ENCODE results near the gene BMP8A.
"Not testable (repeated sequence)": the region's sequence is repeated elsewhere in the genome, so short reads cannot be mapped to it uniquely, and the experiment has no call there.

Gene BMP8A, protein sequence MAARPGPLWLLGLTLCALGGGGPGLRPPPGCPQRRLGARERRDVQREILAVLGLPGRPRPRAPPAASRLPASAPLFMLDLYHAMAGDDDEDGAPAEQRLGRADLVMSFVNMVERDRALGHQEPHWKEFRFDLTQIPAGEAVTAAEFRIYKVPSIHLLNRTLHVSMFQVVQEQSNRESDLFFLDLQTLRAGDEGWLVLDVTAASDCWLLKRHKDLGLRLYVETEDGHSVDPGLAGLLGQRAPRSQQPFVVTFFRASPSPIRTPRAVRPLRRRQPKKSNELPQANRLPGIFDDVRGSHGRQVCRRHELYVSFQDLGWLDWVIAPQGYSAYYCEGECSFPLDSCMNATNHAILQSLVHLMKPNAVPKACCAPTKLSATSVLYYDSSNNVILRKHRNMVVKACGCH
- 0 to 1.4 (median 0.06) reads per million in 17 experiments for total RNA-seq

GRCh38 chr1:39491146-39491921 lies at the start of gene BMP8A:
Gene BMP8A (plus strand): TSS chr1:39491636. CDS start chr1:39491992, 356 bp downstream.
- DNase-seq: peak; percentile 51 to 86 (median 72)

DNA sequence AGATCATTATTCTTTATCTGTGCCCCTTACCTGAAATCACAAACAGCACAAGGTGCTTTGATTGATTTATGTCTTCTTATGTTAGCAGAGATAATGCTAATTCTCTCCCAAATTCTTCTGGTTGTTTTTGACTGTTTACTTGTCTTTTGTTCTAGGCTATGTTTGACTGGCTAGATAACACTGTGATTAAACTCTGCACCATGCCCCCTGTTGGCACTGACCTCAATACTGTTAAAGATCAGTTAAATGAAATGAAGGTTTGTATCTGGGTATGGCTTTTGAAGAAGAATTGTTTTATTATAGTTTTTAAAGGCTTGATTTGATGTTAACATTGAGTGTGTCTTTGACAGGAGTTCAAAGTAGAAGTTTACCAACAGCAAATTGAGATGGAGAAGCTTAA lies 49.6 kb upstream of the BMP8A start:
- DNase-seq: no peak

- no peak for DNase-seq
Observed at GRCh38 chr1:39445573-39445972, 45.9 kb upstream of the BMP8A start.

DNA sequence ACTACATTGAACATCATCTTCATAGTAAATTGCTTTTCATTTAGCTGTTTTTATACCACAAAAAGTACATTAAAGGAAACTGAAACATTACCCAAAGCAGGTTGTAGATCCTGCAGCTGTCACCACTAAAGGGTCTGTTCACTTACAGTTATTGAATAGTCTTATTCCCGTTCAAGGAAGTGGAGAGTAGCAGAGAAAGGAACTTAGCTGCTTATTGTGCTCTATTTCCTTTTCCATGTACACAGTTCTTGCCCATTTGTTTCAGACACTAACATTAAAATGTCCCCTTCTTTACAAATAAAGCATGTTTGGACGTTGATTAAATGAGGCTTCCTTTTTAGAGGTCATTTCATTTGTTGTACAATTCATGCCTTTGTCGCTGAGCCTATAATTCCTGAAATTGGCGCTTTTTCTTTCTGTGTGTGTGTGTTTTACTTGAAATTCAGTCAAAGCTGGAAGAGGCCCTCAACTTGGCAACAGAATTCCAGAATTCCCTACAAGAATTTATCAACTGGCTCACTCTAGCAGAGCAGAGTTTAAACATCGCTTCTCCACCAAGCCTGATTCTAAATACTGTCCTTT lies 44.4 kb upstream of the BMP8A start:
- no peak for DNase-seq

- DNase-seq: not testable (repeated sequence)
Observed at GRCh38 chr1:39450041-39450440, 41.4 kb upstream of the BMP8A start.

DNA sequence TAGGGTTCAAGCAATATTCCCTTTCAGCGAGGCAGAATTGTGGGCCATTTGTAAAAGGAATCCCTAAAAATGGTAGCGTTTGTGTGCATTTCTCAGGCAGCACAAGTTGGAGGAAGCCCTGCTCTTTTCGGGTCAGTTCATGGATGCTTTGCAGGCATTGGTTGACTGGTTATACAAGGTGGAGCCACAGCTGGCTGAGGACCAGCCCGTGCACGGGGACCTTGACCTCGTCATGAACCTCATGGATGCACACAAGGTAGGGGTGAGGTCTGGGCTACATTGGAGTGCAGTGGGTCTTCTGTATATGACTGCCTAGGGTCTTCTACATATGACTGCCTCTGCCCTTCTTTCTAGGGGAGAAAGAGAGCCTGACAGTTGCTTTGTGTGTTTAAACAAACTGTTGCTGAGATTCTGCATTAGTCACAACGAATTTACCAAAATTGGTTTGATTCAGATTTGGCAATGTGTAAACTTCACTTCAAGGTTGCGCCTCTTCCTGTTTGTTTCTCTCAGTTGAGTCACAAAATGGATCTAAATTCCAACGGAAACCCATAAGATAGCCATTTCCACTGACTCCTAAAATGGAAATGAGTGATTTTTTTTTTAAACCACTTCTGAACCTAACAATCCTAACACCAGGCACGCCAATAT lies 40.4 kb upstream of the BMP8A start:
- no peak for DNase-seq

DNA sequence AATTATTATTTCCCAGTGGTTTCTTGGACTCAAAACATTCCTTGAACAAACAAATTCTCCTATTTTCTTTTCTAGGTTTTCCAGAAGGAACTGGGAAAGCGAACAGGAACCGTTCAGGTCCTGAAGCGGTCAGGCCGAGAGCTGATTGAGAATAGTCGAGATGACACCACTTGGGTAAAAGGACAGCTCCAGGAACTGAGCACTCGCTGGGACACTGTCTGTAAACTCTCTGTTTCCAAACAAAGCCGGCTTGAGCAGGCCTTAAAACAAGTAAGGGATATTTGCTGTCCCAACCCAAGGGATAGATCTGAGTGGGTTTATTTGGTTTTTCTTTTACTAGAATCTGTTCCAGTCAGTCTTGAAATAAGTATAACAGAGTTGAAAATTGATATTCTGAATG lies 39.4 kb upstream of the BMP8A start:
- no peak for DNase-seq

GRCh38 chr1:39452540-39452939 lies 38.9 kb upstream of the BMP8A start:
- no peak for DNase-seq

- DNase-seq: no peak
Observed at GRCh38 chr1:39453603-39454002, 37.8 kb upstream of the BMP8A start.

- DNase-seq: no peak
Observed at GRCh38 chr1:39458991-39459390, 32.4 kb upstream of the BMP8A start.

GRCh38 chr1:39462074-39462473 lies 29.4 kb upstream of the BMP8A start:
- no peak for DNase-seq

- no peak for DNase-seq
Observed at GRCh38 chr1:39466413-39467107, 24.9 kb upstream of the BMP8A start.

- not testable (repeated sequence) for DNase-seq
Observed at GRCh38 chr1:39467108-39467720, 24.2 kb upstream of the BMP8A start.

GRCh38 chr1:39469150-39469549 lies 22.3 kb upstream of the BMP8A start:
- DNase-seq: no peak

GRCh38 chr1:39470040-39470439 lies 21.4 kb upstream of the BMP8A start:
- no peak for DNase-seq

GRCh38 chr1:39472826-39473225 lies 18.6 kb upstream of the BMP8A start:
- no peak for DNase-seq

DNA sequence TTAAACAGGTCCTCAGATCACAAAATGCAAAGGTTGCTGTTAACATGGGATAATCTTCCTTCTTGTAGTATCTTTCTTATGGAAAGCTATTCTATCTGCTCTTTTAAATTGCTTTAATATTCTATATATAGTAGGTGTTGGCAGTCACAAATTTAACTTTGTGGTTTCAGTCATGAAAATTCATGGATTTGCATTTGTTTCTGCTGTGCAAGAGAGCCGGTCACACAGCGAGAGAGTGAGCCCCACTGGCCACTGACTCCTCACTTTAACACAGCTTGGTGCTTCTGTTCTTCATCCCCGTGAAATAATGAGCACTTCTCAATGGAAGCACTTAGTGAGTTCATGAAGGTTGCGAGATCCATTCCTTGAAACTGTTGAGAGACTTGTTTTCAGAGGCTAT lies 18.1 kb upstream of the BMP8A start:
- no peak for DNase-seq

DNA sequence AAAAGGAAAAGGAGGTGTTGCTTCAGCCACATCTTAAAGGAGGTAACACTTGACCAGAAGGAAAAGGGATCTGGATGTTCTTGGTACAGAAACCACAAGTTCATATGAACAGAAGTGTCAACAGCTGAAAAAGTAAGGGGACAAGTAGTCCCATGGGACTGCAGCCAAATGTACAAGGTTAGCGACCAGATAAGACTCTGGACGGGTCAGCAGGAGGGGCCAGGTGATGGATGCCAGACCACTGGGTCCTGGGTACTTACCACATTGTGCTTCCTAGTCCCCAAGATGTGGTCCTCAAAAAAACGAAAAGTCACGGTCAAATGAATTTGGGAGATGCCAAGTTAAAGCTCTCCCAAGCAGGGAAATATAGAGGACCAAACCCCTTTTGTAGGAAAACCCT lies 16.6 kb upstream of the BMP8A start:
- no peak for DNase-seq

DNA sequence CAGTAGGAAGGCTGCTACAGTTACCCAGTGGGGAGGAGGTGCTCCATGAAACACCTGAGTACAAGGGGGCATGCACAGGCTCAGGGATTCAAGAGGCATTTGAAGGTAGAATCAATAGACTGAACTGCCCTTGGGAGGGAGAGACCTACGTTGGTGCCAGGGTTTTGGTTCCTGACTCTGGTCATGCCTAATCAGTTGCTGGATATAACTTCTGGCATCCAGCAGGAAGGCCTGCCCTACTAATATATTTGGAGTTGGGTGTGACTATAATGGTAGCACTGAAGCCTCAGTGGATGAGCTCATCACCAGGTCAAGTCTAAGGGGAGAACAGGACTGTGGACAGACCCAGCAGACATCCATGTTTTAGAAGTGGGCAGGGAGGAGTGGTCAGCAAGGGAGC lies 15.9 kb upstream of the BMP8A start:
- DNase-seq: not testable (repeated sequence)

DNA sequence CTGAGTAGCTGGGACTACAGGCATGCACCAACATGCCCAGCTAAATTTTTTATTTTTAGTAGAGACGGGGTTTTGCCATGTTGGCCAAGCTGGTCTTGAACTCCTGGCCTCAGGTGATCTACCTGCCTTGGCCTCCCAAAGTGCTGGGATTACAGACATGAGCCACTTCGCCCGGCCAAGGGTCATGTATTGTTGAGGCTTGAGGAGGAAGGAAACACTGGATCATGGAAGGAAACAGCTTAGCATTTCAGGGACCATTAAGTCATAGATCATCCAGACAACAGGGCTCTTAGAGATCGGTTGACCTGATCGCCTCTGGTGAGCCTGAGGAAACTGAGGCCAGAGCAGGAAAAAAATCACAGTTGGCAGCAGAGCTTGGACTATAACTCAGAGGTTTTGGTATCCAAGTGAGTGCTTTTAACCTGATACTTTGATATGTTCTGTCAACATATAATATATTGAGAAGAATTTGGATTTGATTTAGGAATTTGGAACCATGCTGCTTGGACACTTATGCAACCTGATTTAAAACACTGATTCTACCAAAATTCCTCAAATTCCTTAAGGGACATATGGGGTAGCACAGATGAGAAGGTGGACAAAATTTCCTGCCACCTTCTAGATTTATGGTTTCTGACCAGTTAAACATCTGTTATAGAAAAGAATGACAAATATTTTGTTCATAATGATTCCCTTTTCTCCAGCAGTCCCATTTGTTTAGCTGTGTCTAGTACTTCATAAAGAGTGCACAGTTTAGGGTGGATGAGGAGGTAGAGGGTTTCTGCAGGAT lies 13.1 kb upstream of the BMP8A start:
- no peak for DNase-seq

GRCh38 chr1:39481289-39481688 lies 10.1 kb upstream of the BMP8A start:
- no peak for DNase-seq
